Measurements from ENCODE around the gene CEBPB.

The CEBPB gene

DNA sequence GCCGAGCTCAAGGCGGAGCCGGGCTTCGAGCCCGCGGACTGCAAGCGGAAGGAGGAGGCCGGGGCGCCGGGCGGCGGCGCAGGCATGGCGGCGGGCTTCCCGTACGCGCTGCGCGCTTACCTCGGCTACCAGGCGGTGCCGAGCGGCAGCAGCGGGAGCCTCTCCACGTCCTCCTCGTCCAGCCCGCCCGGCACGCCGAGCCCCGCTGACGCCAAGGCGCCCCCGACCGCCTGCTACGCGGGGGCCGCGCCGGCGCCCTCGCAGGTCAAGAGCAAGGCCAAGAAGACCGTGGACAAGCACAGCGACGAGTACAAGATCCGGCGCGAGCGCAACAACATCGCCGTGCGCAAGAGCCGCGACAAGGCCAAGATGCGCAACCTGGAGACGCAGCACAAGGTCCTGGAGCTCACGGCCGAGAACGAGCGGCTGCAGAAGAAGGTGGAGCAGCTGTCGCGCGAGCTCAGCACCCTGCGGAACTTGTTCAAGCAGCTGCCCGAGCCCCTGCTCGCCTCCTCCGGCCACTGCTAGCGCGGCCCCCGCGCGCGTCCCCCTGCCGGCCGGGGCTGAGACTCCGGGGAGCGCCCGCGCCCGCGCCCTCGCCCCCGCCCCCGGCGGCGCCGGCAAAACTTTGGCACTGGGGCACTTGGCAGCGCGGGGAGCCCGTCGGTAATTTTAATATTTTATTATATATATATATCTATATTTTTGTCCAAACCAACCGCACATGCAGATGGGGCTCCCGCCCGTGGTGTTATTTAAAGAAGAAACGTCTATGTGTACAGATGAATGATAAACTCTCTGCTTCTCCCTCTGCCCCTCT lies 1.1 kb downstream of the CEBPB start:
- no peak for TF ChIP-seq EZH2 (optimal IDR thresholded peaks at IDR 0.05; ENCODE audit: low read depth, low read length)
- TF ChIP-seq, protein P1, sequence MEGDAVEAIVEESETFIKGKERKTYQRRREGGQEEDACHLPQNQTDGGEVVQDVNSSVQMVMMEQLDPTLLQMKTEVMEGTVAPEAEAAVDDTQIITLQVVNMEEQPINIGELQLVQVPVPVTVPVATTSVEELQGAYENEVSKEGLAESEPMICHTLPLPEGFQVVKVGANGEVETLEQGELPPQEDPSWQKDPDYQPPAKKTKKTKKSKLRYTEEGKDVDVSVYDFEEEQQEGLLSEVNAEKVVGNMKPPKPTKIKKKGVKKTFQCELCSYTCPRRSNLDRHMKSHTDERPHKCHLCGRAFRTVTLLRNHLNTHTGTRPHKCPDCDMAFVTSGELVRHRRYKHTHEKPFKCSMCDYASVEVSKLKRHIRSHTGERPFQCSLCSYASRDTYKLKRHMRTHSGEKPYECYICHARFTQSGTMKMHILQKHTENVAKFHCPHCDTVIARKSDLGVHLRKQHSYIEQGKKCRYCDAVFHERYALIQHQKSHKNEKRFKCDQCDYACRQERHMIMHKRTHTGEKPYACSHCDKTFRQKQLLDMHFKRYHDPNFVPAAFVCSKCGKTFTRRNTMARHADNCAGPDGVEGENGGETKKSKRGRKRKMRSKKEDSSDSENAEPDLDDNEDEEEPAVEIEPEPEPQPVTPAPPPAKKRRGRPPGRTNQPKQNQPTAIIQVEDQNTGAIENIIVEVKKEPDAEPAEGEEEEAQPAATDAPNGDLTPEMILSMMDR (IDR thresholded peaks at IDR 0.05; ENCODE audit: low read length) = peak; percentile 22
- Histone ChIP-seq H3K36me3 (replicated peaks; ENCODE audit: insufficient read depth, low read length) (0 out of 2 replicates have a peak, but pooled peaks cover 3% of the 10 kb centered on the region), H3K9me3 (replicated peaks; ENCODE audit: insufficient read depth, low read length) (no peaks in the 10 kb centered on the region), H2AFZ (ENCODE audit: low read length) (peak overlapping the region; percentile 59), H3K27me3 (replicated peaks; ENCODE audit: insufficient read depth, low read length) (no peaks in the 10 kb centered on the region), H3K9me2 (replicated peaks; ENCODE audit: insufficient read depth, low read length) (no peaks in the 10 kb centered on the region), H3K4me2 (ENCODE audit: low read depth, low read length) (peak overlapping the region; percentile 90; the same call in 1 of the 2 replicates), H3K9ac (ENCODE audit: low read length) (peak overlapping the region; percentile 89), H3K79me2 (ENCODE audit: low read length) (peaks cover 23% of the 10 kb centered on the region), H3K4me3 (ENCODE audit: low read length) (peak overlapping the region; percentile 75), H3K4me1 (ENCODE audit: low read length) (peaks cover 8% of the 10 kb centered on the region; the same call in 1 of the 2 replicates), H3K27ac (ENCODE audit: low read length) (peak overlapping the region; percentile 82), H3F3A (ENCODE audit: insufficient read depth, low read length) (0 out of 2 replicates have a peak, but pooled peaks cover 11% of the 10 kb centered on the region), H4K20me1 (ENCODE audit: insufficient read depth, low read length) (no peaks in the 10 kb centered on the region)
- peak; percentile 67 for DNase-seq

GRCh38 chr20:50192364-50193198 lies 2.0 kb downstream of the CEBPB start:
- peaks cover 8% of the 10 kb centered on the region; the same call in 1 of the 2 replicates for H3K4me1 ChIP-seq (ENCODE audit: low read length)
- peak overlapping the region; percentile 90 for H3K4me2 ChIP-seq (ENCODE audit: low read depth, low read length)
- H2AFZ ChIP-seq (ENCODE audit: low read length) = no peak overlapping the region
- H3K79me2 ChIP-seq (ENCODE audit: low read length) = peaks cover 23% of the 10 kb centered on the region
- no peaks in the 10 kb centered on the region for H3K9me3 ChIP-seq (replicated peaks; ENCODE audit: insufficient read depth, low read length)
- H3F3A ChIP-seq (ENCODE audit: insufficient read depth, low read length) = 0 out of 2 replicates have a peak, but pooled peaks cover 11% of the 10 kb centered on the region
- H3K36me3 ChIP-seq (replicated peaks; ENCODE audit: insufficient read depth, low read length) = 0 out of 2 replicates have a peak, but pooled peaks cover 3% of the 10 kb centered on the region
- peak; percentile 85 for DNase-seq
- no peaks in the 10 kb centered on the region for H4K20me1 ChIP-seq (ENCODE audit: insufficient read depth, low read length)
- H3K9me2 ChIP-seq (replicated peaks; ENCODE audit: insufficient read depth, low read length) = no peaks in the 10 kb centered on the region
- TF ChIP-seq EZH2phosphoT487 (IDR thresholded peaks at IDR 0.05; ENCODE audit: low read length) (no peak), EZH2 (optimal IDR thresholded peaks at IDR 0.05; ENCODE audit: low read depth, low read length) (no peak)
- TF ChIP-seq, protein P1 (IDR thresholded peaks at IDR 0.05; ENCODE audit: low read length) = no peak
- peak overlapping the region; percentile 64 for H3K9ac ChIP-seq (ENCODE audit: low read length)
- peak overlapping the region; percentile 19; the same call in 1 of the 2 replicates for H3K27ac ChIP-seq (ENCODE audit: low read length)
- no peaks in the 10 kb centered on the region for H3K27me3 ChIP-seq (replicated peaks; ENCODE audit: insufficient read depth, low read length)
- H3K4me3 ChIP-seq (ENCODE audit: low read length) = peak overlapping the region; percentile 64

DNA sequence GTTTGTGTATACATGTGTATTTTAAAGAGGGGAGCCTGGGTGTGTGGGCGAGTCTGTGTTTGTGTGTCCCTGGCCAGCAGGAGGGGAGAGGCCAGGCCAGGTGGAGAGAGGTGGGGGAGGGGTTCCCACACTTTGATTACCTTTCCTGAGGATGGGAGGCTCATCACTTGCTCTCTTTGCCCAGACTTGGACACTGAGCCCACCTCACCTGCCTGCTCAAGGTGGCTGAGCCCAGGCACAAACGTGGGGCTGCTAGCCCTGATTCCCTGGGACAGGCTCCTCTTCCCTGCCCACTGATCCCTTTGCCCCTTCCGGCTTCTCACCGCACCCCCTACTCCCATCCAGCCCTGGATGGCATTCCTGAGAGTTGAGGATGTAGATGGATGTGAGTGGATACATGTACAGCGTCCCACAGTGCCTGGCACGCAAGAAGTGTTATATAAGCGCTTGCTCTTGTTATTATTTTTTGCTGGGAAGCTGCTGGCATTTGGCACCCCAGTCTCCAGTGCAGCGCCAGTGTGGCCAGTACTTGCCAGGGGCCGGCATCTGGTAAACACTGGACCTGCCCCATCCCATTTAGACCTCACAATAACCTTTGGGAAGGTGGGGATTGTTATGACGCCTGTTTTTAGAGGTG lies 2.7 kb downstream of the CEBPB start:
- H3K27ac ChIP-seq (ENCODE audit: low read length) = no peak overlapping the region
- H3K4me1 ChIP-seq (ENCODE audit: low read length) = peaks cover 8% of the 10 kb centered on the region; the same call in 1 of the 2 replicates
- peak overlapping the region; percentile 64 for H3K4me3 ChIP-seq (ENCODE audit: low read length)

More for the DNA sequence above, 2.7 kb downstream of the CEBPB start:
- Histone ChIP-seq H3K36me3 (replicated peaks; ENCODE audit: insufficient read depth, low read length) (0 out of 2 replicates have a peak, but pooled peaks cover 3% of the 10 kb centered on the region), H4K20me1 (ENCODE audit: insufficient read depth, low read length) (no peaks in the 10 kb centered on the region), H2AFZ (ENCODE audit: low read length) (no peak overlapping the region), H3K9ac (ENCODE audit: low read length) (peak overlapping the region; percentile 64), H3K27me3 (replicated peaks; ENCODE audit: insufficient read depth, low read length) (no peaks in the 10 kb centered on the region), H3K9me2 (replicated peaks; ENCODE audit: insufficient read depth, low read length) (no peaks in the 10 kb centered on the region), H3K4me2 (ENCODE audit: low read depth, low read length) (peak overlapping the region; percentile 90), H3F3A (ENCODE audit: insufficient read depth, low read length) (0 out of 2 replicates have a peak, but pooled peaks cover 11% of the 10 kb centered on the region), H3K79me2 (ENCODE audit: low read length) (peaks cover 23% of the 10 kb centered on the region), H3K9me3 (replicated peaks; ENCODE audit: insufficient read depth, low read length) (no peaks in the 10 kb centered on the region)
- no peak for DNase-seq
- no peak for TF ChIP-seq EZH2phosphoT487 (IDR thresholded peaks at IDR 0.05; ENCODE audit: low read length)
- TF ChIP-seq, protein P1 (IDR thresholded peaks at IDR 0.05; ENCODE audit: low read length) = no peak
- no peak for TF ChIP-seq EZH2 (optimal IDR thresholded peaks at IDR 0.05; ENCODE audit: low read depth, low read length)
